AG04449 (cell line): ENCODE measurements around the gene TNRC18.

Source experiments
- CTCF ChIA-PET: fragments of 350-600 bp; formaldehyde crosslinking; extraction: SDS; loops from one replicate; lab custom pipeline; 2021; ENCODE audit warnings: antibody characterized with exemption; lab: Yijun Ruan, JAX
- POLR2A ChIA-PET: fragments of 400-600, 350-600 bp; formaldehyde crosslinking; extraction: SDS; loops from one replicate; lab custom pipeline; 2020; ENCODE audit warnings: antibody characterized with exemption, inconsistent platforms; lab: Yijun Ruan, JAX
- DNase-seq: peaks from one replicate; pipeline ENCODE4 v3.0.0-alpha.2; 2010; ENCODE audit warnings: low read depth, low spot score
- H3K4me3 ChIP-seq: 2 replicates; pipeline ENCODE4 v1.5.1; 2011; ENCODE audit warnings: low read depth, mild to moderate bottlenecking, control low read depth, low read length
- TF ChIP-seq, protein P1 (sequence below): IDR thresholded peaks from one replicate; pipeline ENCODE4 v1.5.1; 2011; ENCODE audit warnings: mild to moderate bottlenecking, moderate library complexity, low read length, control low read depth, inconsistent platforms; ENCODE audit not compliant: insufficient read depth; ENCODE audit errors: missing control alignments

Gene TNRC18

DNA sequence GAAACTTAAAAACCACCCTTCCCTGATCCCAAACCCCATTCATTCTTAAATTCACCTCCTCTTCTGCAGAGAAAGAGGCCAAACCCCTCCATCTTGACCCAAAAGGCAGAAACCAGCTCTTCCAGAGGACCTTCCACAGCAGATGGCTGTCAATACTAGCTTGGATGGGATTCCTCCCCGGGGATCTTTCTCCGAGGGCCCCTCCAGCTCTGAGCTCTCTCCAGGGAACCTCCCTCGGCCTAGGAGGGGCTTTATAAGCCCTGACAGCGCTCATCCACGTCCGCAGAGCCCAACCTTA, 5.4 kb downstream of the TNRC18 start:
- TF ChIP-seq, protein P1, sequence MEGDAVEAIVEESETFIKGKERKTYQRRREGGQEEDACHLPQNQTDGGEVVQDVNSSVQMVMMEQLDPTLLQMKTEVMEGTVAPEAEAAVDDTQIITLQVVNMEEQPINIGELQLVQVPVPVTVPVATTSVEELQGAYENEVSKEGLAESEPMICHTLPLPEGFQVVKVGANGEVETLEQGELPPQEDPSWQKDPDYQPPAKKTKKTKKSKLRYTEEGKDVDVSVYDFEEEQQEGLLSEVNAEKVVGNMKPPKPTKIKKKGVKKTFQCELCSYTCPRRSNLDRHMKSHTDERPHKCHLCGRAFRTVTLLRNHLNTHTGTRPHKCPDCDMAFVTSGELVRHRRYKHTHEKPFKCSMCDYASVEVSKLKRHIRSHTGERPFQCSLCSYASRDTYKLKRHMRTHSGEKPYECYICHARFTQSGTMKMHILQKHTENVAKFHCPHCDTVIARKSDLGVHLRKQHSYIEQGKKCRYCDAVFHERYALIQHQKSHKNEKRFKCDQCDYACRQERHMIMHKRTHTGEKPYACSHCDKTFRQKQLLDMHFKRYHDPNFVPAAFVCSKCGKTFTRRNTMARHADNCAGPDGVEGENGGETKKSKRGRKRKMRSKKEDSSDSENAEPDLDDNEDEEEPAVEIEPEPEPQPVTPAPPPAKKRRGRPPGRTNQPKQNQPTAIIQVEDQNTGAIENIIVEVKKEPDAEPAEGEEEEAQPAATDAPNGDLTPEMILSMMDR, result no peak
- DNase-seq, result no peak
- POLR2A ChIA-PET, result interaction anchor here (1.5 kb wide), 1 partner anchor 11 kb away, joined by 3 read pairs; no protein-coding TSS in a partner anchor
- peak overlapping the region; percentile 82 for H3K4me3 ChIP-seq
- CTCF ChIA-PET, result interaction anchor here (1.3 to 2.8 kb wide), 4 partner anchors 12 to 260 kb away, joined by 3 to 9 read pairs (median 4); no protein-coding TSS in a partner anchor

GRCh38 chr7:5417106-5418071, 6.2 kb downstream of the TNRC18 start:
- DNase-seq, result no peak
- TF ChIP-seq, protein P1, result no peak
- ChIA-PET POLR2A (interaction anchor here (0.9 to 1.5 kb wide), 3 partner anchors 8 to 35 kb away, joined by 3 read pairs; no protein-coding TSS in a partner anchor), CTCF (interaction anchor here (1.3 to 2.8 kb wide), 8 partner anchors 8 to 260 kb away, joined by 3 to 9 read pairs (median 4); no protein-coding TSS in a partner anchor)
- H3K4me3 ChIP-seq, result peak overlapping the region; percentile 82

- TF ChIP-seq, protein P1, result no peak
- ChIA-PET CTCF (interaction anchor here (1.3 kb wide), 1 partner anchor 15 kb away, joined by 4 read pairs; no protein-coding TSS in a partner anchor), POLR2A (no interaction called here)
Measured at GRCh38 chr7:5414916-5415315, 8.7 kb downstream of the TNRC18 start.

GRCh38 chr7:5413449-5413786, 10.2 kb downstream of the TNRC18 start:
- POLR2A ChIA-PET, result no interaction called here
- CTCF ChIA-PET, result no interaction called here
- TF ChIP-seq, protein P1, result no peak
- no peak overlapping the region for H3K4me3 ChIP-seq
- DNase-seq, result no peak

More at GRCh38 chr7:5414916-5415315, 8.7 kb downstream of the TNRC18 start:
- H3K4me3 ChIP-seq, result no peak overlapping the region
- DNase-seq, result no peak

GRCh38 chr7:5408777-5409176, 14.9 kb downstream of the TNRC18 start:
- TF ChIP-seq, protein P1, result no peak
- DNase-seq, result no peak
- no peak overlapping the region for H3K4me3 ChIP-seq
- ChIA-PET CTCF (interaction anchor here (0.7 to 1.4 kb wide), 2 partner anchors 8 to 42 kb away, joined by 3 to 5 read pairs; no protein-coding TSS in a partner anchor), POLR2A (interaction anchor here (1.4 kb wide), 1 partner anchor 13 kb away, joined by 6 read pairs; no protein-coding TSS in a partner anchor)
